Tibial artery (tissue), 4 donors: ENCODE results near the gene CMTM3.
"Not testable (repeated sequence)": the region's sequence is repeated elsewhere in the genome, so short reads cannot be mapped to it uniquely, and the experiment has no call there.

Experiments
- DNase-seq, 2 donors: peaks; one replicate each; pipeline ENCODE4 v3.0.0-alpha.2; 2019
- H3K27ac ChIP-seq, 2 donors: fragments of 200-600 bp; sonication (generic) in 1 of 2; 1 replicate in 1 of 2; 2 replicates in 1 of 2; pipeline ENCODE4 v1.5.1; 2018 to 2019; ENCODE audit warnings: mild to moderate bottlenecking in 1 of 2
- H3K27me3 ChIP-seq, 2 donors: fragments of 200-600 bp; sonication (generic) in 1 of 2; one replicate each; pipeline versions ENCODE4 v1.5.1 to v1.6.0; 2016 to 2019
- H3K36me3 ChIP-seq, 3 donors: fragments of 200-600 bp; sonication (generic) in 2 of 3; one replicate each; pipeline ENCODE4 v1.5.1; 2016 to 2019; ENCODE audit warnings: mild to moderate bottlenecking in 2 of 3
- H3K4me1 ChIP-seq, 4 donors: fragments of 200-600 bp; sonication (generic) in 2 of 4; 1 replicate in 3 of 4; 2 replicates in 1 of 4; pipeline ENCODE4 v1.5.1; 2016 to 2019
- H3K4me3 ChIP-seq, 2 donors: fragments of 200-600 bp; sonication (generic) in 1 of 2; 1 replicate in 1 of 2; 2 replicates in 1 of 2; pipeline ENCODE4 v1.5.1; 2018 to 2019; ENCODE audit warnings: mild to moderate bottlenecking in 2 of 2
- H3K9me3 ChIP-seq, 3 donors: fragments of 200-600 bp; sonication (generic) in 1 of 3; one replicate each; pipeline ENCODE4 v1.5.1; 2016 to 2019
- intact Hi-C: fragments of 100-400 bp; cut with DNase I; formaldehyde crosslinking; loops from one replicate; pipeline ENCODE4 v1.15.0; 2023; ENCODE audit warnings: low total_unique reads
- TF ChIP-seq, protein P1 (sequence below), 2 experiments: fragments of 200-600 bp in 1 of 2; fragments of 450-650 bp in 1 of 2; IDR thresholded peaks; one replicate each; pipeline ENCODE4 v1.5.1; 2017 to 2019; ENCODE audit warnings: antibody characterized with exemption in 2 of 2, mild to moderate bottlenecking in 1 of 2, moderate library complexity in 1 of 2

Gene CMTM3

DNA sequence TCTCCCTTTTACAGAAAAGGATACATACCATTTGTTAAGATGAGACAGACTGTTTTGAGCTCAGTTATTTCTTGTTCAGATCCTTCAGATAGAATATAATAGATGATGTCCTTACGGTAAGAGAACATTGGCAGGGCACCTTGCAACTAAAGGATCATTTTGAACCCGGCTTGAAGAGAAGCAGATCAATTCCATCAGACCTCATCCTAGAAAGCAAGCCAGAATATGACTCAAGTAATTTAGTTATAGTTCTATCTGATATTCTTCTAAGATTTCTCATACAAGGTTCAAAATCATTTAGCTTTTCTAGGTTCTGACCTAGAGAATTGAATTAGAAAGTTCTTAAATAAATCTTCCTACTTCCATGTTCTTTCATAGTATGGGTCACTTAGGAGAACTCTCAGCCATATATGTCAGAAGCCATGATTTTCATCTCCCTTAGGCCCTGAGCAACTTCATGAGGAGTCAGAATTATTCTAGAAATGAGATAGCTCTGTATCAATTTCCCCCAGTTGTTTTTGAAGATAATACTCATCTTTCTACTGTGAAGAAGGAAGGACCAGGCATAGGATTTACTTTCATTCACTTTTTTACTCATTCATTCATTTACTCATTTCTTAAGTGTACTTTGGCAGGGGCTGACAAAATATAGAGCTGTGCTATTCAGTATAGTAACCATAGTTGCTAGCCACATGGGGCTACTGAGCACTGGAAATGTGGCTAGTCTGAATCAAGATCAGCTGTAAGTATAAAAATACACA is 40.8 kb upstream of the CMTM3 start:
- Histone ChIP-seq H3K27me3 (no peaks in the 10 kb centered on the region), H3K4me3 (no peak overlapping the region), H3K27ac (no peak overlapping the region), H3K4me1 (peaks cover 0 to 4% (median 0%) of the 10 kb centered on the region in 4 donors), H3K9me3 (no peaks in the 10 kb centered on the region), H3K36me3 (peaks cover 12 to 44% (median 21%) of the 10 kb centered on the region in 3 donors)
- intact Hi-C loops: no loop called here
- TF ChIP-seq, protein P1, sequence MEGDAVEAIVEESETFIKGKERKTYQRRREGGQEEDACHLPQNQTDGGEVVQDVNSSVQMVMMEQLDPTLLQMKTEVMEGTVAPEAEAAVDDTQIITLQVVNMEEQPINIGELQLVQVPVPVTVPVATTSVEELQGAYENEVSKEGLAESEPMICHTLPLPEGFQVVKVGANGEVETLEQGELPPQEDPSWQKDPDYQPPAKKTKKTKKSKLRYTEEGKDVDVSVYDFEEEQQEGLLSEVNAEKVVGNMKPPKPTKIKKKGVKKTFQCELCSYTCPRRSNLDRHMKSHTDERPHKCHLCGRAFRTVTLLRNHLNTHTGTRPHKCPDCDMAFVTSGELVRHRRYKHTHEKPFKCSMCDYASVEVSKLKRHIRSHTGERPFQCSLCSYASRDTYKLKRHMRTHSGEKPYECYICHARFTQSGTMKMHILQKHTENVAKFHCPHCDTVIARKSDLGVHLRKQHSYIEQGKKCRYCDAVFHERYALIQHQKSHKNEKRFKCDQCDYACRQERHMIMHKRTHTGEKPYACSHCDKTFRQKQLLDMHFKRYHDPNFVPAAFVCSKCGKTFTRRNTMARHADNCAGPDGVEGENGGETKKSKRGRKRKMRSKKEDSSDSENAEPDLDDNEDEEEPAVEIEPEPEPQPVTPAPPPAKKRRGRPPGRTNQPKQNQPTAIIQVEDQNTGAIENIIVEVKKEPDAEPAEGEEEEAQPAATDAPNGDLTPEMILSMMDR (IDR thresholded peaks at IDR 0.05): no peak
- DNase-seq: no peak

DNA sequence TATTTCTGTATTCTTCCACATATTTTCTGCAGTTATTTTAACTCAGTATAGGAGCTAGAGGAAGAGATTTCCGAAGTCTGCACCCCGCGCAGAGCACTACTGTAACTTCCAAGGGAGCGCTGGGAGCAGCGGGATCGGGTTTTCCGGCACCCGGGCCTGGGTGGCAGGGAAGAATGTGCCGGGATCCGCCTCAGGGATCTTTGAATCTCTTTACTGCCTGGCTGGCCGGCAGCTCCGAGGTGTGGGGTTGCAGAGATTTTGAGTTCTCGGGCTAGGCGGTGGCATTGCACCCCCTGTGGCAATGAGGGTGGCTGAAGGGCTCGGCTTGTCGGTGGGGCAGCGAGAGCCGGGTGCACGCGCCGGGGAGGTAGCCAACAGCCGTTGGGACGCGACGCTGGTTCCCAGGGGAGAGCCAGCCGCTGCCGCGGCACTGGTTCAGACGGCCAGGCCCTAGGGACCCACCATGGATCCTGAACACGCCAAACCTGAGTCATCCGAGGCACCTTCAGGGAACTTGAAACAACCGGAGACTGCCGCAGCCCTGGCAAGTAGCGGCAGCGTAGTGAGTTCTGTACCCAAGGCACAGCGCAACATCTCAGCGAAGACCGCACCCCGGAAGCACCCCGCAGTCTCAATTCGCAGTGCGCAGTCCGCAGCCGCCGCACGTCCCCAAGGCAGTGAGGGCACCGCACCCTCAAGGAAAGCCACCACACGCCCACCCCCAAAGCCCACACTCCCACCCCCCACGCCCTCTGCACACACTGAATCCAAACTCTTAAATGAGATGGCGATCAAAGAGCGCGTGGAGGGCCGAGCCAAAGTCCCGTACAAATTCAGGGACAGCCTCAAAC is 38.2 kb upstream of the CMTM3 start, which contains the start of gene CMTM1:
Gene CMTM1, plus strand, starts transcription at position 389 of the 851 bp plus-strand sequence. Its CDS starts 75 bp downstream, at position 464.
- TF ChIP-seq, protein P1 (IDR thresholded peaks at IDR 0.05): no peak
- Histone ChIP-seq H3K27ac (no peak within 1 kb of the TSS), H3K36me3 (peaks cover 12 to 37% (median 21%) of the 10 kb centered on the region in 3 donors), H3K9me3 (no peaks in the 10 kb centered on the region), H3K27me3 (no peaks in the 10 kb centered on the region), H3K4me3 (no peak within 1 kb of the TSS), H3K4me1 (peaks cover 0 to 16% (median 0%) of the 10 kb centered on the region in 4 donors)
- no peak for DNase-seq
- intact Hi-C loops: no loop called here

DNA sequence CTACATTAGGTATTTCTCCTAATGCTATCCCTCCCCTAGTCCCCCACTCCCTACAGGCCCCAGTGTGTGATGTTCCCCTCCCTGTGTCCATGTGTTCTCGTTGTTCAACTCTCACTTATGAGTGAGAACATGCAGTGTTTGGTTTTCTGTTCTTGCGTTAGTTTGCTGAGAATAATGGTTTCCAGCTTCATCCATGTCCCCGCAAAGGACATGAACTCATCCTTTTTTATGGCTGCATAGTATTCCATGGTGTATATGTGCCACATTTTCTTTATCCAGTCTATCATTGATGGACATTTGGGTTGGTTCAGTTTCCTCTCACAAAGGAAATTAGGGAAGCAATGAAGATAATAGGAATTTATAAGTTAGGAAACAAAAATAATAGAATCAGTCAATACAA is 37.2 kb upstream of the CMTM3 start:
- peaks cover 0 to 16% (median 0%) of the 10 kb centered on the region in 4 donors for H3K4me1 ChIP-seq
- H3K36me3 ChIP-seq: peaks cover 12 to 37% (median 21%) of the 10 kb centered on the region in 3 donors
- H3K27me3 ChIP-seq, H3K4me3 ChIP-seq, DNase-seq, intact Hi-C loops, H3K27ac ChIP-seq, H3K9me3 ChIP-seq: not testable (repeated sequence)

DNA sequence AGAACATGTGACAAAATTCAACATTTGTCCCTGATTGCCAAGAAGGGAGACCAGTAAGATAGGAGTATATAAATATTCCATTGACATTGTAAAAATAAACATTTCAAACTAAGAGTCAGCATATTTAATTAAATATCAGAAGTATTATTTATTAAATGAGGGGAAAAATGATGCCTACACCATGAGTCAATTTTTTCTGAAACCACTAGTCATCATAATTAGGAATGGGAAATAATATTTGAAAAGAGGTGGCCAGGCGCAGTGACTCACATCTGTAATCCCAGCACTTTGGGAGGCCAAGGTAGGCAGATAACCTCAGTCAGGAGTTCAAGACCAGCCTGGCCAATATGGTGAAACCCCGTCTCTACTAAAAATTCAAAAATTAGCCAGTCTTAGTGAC is 36.1 kb upstream of the CMTM3 start:
- DNase-seq: no peak
- peaks cover 12 to 32% (median 21%) of the 10 kb centered on the region in 3 donors for H3K36me3 ChIP-seq
- H3K9me3 ChIP-seq: no peaks in the 10 kb centered on the region
- no peaks in the 10 kb centered on the region for H3K27me3 ChIP-seq
- H3K4me3 ChIP-seq: no peak overlapping the region
- H3K4me1 ChIP-seq: peaks cover 0 to 16% (median 0%) of the 10 kb centered on the region in 4 donors
- intact Hi-C loops: no loop called here
- no peak overlapping the region for H3K27ac ChIP-seq
- TF ChIP-seq, protein P1 (IDR thresholded peaks at IDR 0.05): no peak

DNA sequence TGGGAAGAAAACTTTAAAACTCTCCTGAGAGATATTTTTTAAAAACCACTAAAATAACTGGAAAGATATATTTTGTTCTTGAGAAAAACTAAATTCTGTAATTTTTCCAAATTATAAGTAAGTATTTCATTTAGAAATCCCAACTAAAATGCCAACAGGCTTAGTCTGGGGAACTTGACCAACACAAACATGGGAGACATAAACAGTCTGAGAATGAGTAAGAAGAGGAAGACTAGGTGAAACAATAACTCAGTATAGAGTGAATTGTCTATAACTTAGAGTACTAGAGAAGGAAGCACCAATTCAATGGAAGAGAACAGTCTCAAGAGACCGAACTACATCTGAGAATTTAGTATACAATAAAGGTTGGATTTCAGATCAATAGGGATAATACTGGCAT is 35.4 kb upstream of the CMTM3 start:
- Histone ChIP-seq H3K27me3 (no peaks in the 10 kb centered on the region), H3K36me3 (peaks cover 12 to 24% (median 21%) of the 10 kb centered on the region in 3 donors), H3K9me3 (no peaks in the 10 kb centered on the region), H3K4me1 (peaks cover 0 to 16% (median 0%) of the 10 kb centered on the region in 4 donors), H3K4me3 (no peak overlapping the region), H3K27ac (no peak overlapping the region)
- TF ChIP-seq, protein P1 (IDR thresholded peaks at IDR 0.05): no peak
- no peak for DNase-seq
- intact Hi-C loops: no loop called here
